ENCODE data around the gene MYH2.
"Not testable (repeated sequence)": the region's sequence is repeated elsewhere in the genome, so short reads cannot be mapped to it uniquely, and the experiment has no call there.

The MYH2 gene

DNA sequence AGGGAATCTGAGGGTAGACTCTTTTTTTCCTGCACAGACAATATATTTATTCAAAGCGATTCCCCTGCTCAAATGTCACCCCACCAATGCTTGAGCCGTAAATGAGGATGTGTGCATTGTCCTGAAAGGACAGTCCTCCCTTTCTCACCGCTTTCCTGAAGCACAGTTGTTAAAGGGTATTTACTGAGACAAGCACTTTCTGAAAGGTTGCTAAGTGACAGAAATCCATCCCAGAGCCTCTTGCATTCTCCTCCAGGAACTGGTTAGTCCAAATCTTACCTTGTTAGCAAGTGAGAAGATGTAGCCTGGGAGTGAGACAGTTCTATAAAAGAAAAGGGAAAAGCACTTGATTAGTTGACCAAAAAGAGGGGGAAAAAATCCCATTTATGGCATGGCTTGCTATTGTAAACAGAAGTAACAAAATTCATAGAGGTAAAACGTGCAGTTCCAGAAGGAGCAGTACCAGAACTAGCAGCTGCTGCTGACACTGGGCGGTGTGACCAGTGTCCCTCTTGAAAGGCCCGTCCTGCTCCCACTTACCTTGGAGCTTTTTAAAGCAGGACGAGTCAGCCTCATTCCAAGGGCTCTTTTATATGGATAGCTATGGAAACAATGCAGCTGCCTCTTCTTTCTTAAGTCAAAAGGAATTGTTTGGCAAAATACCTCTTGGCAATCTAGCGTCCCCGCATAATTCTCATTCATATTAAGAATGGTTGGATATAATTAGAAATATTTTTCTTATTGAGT, at the start of gene MYH2:
TSS of gene MYH2 (minus strand) at position 563 of the 747 bp plus-strand sequence. CDS start 1,738 bp downstream, outside the sequence.
- intact Hi-C loops (cut with DNase I): no loop called here
- DNase-seq: no peak

DNA sequence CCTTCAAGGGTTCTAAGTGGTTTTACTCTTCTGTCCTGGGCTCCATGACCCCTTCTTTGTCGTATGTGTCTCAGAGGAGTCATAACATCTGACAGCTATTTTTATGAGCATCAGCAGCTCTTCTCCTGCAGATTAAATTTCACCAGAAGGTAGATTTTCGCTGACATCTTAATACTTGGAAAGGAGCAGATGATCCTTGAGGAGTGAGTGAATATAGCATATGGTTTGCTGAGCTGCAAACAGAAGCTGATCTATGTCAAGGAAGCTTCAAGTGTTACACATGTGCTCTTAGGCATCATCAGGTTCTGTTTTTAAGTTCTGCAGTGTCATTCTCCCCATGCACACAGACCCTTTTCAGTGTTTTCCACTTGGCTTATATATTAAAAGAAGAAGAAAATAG, 49.2 kb upstream of the MYH2 start:
- no peak for DNase-seq
- intact Hi-C loops (cut with DNase I): no loop called here

DNA sequence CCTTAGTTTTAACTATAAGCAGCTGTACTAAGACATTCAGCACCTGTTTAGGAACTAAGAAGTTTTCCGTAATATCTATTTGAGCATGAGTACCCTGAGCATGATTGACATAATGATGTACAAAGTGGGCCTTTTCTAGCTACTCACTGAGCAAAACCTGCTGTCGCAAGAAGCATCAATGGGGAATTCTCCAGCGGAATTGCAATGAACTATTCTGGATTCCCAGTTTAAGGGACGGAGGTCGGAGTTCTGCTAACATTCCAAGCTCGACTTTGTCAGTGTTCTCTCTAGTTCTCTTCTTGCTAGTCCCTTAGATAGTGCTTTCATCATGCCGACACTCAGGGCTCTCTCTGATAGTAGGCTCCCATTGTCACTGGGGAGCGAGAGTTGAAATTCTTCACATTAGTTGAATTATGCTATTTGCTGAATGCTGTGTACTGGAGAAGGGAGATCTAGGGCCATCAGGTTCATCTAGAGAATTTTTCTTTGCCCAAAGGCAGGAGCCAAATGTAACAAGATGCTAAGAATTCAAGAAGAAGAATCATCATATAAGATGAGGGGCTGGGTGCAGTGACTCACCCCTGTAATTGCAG, 40.2 kb upstream of the MYH2 start:
- intact Hi-C loops (cut with DNase I): no loop called here

DNA sequence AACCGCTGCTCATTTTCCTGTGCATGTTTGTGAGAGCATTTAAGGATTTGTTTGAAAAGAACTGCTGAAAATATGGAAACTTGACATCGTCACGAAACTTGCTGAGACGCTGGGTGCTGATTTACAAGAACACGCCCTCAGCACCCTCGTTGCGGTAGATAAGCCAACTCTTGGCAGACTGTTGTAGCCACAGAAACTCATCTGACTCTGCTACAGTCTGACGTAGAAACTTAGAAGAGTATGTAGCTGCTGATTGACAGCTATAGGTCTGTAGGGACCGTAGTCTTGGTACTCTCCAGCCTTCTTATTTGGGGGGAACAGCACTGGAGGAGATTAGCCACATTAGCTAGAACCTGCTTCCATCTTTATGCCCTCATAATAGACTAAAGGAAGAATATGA, 36.1 kb upstream of the MYH2 start:
- intact Hi-C loops (cut with DNase I): no loop called here

More for the DNA sequence above, 40.2 kb upstream of the MYH2 start:
- DNase-seq: peak in 1 of 42 donors; percentile 10

DNA sequence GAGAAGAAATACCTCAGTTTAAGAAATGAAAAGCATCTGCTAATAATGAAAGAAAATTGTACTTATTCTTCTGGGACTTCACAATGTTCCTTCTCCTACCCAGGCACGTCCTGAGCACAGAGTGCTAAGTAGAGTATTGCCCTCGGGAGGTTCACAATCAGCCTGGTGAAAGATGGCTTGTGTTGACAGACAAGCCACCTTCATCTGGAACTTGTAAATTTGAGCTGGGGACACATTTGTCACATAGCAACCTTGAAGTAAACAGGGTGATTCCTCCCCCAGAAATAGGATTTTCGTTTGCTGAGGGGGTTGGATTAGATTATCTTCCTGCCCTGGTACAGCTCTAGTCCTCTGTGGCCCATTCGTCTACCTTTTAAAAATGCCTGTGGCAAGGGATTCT, 34.4 kb upstream of the MYH2 start:
- DNase-seq: no peak
- intact Hi-C loops (cut with DNase I): no loop called here

More for the DNA sequence above, 36.1 kb upstream of the MYH2 start:
- DNase-seq: no peak

DNA sequence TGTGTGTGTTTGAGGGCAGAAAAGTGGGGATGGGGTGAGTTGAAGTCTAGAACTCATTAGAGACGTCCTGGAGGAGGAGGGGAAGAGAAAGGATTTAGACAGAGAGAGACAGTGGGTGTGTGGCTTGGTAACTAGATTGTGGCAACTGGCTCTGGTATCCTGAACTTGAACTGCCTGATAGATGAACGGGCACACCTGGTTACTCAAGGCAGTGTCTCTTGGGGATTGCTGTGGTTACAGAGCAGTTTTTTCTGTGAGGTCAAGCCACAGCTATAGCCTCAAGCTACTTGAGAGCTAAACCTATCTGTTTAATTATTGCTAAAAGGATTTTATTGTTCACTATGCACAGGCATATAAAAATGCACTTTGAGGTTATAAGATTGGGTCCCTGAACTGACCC, 29.8 kb upstream of the MYH2 start:
- no peak for DNase-seq
- intact Hi-C loops (cut with DNase I): no loop called here

DNA sequence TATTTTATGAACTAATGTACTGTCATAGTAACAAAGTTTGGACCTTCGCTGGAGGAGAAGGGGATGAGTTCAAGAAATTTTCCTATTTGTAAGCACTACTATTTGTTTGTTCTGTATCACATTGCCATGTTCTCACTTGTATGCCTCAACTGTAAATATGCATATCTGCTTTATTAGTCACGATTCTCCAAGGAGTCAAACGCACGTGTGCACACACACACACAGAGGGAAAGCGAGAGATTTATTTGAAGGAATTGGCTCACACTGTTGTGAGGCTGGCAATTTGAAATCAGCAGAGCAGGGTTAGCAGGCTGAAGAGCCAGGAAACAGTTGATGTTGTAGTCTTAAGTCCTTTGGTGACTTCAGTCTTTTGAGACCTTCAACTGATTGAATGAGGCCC, 24.9 kb upstream of the MYH2 start:
- intact Hi-C loops (cut with DNase I): no loop called here
- no peak for DNase-seq

DNA sequence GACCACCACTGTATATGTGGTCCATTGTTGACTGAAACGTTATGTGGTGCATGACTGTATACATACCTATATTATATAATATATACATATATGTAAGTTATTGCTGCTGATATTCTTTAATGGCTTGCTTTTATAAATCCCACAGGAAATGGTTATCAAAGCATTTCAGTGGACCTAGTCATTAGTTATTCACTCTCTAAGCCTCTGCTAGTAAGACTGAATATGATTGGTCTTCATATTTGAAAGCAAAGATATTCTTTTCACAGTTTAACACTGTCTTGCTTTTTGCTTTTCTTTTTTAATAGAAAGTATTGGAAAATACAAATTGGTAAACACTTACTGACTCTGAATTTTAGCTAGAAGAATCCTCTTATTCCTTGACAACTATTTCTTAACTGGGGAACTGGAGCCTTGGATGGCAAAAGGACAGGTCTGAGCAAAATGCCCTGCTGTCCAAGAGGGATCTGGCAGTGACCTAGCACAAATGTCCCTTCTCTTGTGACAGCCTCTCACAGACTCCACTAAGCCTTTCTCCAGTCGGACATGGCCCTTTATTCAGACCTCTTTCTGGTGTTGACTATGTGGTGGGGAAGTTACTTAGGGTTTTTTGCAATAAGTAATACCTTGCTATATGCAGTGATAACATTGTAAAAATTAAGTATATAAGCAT, 14.7 kb upstream of the MYH2 start:
- intact Hi-C loops (cut with DNase I): no loop called here
- DNase-seq: no peak

DNA sequence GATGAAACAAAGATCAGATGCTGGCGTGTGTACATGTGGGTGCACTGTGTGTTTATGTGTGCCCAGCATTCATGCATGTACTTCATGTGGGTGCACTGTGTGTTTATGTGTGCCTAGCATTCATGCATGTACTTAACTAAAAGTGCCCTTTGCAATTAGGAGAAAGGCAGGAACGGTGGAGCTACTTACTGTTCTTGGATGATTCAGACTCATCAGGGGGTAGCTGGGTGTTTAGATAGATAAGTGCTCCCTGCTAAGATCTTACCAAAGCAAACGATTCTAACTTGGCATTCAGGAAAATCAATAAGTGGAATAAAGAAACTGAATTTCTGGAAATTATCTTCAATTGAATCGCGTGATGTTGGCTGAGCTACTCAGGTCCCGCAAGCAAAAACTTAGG, 8.6 kb upstream of the MYH2 start:
- intact Hi-C loops (cut with DNase I): no loop called here

DNA sequence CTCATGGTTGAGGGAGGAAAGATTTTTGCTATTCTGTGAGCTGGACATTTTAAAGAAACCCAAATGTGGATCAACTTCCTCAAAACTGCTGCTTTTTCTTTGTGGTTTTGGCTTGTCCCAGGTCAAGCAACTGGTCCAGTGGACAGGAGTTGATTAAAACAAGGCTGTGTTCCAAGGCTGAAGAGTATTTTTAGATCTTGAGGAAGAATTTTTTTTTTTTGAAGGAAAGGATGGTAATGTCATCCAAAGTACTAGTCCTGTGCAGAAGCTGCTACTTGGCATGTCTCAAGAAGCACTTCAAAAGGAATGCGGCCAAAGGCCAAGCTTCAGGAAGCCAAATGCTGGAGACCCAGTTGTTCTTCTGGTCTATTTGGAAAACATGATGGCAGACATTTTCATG, 8.0 kb upstream of the MYH2 start:
- no peak for DNase-seq
- intact Hi-C loops (cut with DNase I): no loop called here

More for the DNA sequence above, 8.6 kb upstream of the MYH2 start:
- no peak for DNase-seq

DNA sequence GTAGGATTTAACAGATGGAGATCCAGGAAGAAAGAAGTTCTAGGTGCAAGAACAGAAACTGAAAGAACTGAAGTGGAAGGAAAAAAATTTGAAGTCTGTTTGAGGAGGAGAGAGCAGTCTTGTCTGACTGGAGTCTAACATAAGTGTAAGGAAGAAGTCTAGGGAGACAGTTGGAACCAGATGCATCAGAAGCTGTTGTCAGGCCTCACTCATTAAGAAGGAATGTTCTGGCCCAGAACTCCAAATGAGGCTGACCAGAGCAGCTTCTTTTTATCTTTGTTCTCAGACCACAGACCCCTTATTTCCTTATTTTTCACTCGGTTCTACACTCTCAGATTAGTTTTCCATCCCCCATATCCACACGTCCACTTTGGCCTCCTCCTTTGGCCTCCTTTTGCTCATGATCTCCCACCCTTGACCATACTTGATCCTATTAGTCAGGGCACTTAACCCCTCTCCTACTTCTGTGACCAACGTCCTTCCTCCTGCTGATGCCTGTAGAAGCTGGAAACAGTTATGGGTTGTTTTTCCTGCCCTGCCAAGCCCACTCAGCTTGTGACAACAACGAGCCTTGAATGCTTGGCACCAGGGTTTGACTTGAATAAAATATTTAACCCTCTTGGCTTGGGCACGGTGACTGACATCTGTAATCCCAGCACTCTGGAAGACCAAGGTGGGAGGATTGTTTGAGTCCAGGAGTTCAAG, 7.0 kb upstream of the MYH2 start:
- no peak for DNase-seq
- intact Hi-C loops (cut with DNase I): no loop called here

DNA sequence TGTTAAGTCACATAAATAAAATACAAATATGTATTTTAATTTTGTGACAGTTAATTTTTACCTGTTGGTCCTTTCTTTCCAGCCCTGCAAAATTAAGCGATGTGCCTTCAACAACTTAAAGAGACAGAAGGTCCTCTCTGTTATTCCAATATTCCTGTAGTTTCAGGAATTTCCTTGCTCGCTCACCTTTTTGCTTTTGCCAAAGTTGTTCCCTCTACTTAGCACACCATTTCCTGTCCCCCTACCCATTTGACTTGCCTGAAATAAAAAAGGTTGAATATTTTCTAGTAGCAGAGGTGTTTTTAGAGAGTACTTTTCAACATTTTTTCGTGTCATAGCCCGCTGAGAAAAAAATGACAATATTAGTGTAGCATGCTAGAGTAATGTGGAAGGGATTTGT, 556 bp upstream of the MYH2 start:
- no peak for DNase-seq
- intact Hi-C loops (cut with DNase I): no loop called here

DNA sequence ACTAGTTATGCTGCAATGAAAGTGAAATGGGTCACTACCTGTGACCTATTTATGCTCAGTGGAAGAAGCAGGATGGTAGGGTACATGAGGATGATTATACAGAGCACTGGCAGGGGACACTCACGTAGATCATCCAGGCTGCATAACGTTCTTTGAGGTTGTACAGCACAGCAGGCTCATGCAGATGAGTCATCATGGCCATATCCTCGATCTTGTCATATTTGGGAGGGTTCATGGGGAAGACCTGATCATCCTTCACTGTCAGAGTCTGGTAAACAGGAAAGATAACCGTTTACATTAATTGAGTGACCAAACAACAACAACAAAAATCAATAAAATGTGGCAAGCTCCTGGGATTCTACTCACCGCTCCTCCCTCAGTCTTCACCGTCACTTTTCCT, 2.1 kb downstream of the MYH2 start:
- intact Hi-C loops (cut with DNase I): no loop called here
- no peak for DNase-seq

DNA sequence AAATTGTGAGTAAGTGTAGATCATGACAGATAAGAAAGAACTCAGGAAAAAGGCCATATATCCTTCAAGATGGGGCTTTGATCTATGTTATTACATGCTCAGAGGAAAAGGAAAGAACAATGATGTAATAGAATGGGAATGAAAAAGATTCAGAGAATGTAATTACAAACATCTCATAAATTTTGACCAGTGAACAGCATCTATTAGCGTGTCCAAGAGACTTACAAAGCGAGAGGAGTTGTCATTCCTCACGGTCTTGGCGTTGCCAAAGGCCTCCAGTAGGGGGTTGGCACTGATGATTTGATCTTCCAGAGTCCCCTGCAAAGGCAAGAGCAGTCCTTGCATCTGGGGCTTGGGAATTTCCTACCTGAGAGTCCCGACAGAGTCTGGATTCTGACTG, 6.0 kb downstream of the MYH2 start:
- intact Hi-C loops (cut with DNase I); DNase-seq: not testable (repeated sequence)

DNA sequence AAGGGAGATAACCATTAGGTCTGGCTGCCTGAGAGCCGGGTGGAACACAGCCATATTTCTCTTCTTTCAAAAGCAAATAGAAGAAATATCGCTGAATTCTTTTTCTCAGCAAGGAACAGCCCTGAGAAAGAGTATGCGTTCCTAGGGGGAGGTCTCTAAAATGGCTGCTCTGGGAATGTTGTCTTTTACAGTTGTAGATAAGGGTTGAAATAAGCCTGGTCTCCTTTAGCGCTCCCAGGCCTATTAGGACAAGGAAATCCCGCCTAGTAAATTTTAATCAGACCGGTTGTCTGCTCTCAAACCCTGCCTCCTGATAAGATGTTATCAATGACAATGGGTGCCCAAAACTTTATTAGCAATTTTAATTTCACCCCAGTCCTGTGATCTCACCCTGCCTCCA, 8.3 kb downstream of the MYH2 start:
- intact Hi-C loops (cut with DNase I); DNase-seq: not testable (repeated sequence)

DNA sequence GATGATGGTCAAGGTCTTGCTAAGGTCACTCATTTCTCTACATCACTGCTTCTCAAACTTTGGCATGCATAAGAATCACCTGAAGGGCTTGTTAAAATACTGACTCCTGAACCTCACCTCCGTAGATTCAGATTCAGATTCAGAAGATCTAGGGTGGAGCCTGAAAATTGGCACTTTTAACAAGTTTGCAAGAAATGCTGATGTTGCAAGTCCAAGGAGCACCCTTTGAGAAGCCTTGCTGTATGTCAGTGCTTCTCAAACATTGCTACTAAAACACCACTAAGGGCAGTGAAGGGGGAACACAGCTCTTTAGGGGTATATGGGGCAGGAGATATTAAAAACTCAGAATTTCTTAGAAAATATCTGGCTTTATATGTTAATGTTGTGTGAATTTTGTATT, 17.4 kb downstream of the MYH2 start:
- no peak for DNase-seq
- intact Hi-C loops (cut with DNase I): no loop called here

DNA sequence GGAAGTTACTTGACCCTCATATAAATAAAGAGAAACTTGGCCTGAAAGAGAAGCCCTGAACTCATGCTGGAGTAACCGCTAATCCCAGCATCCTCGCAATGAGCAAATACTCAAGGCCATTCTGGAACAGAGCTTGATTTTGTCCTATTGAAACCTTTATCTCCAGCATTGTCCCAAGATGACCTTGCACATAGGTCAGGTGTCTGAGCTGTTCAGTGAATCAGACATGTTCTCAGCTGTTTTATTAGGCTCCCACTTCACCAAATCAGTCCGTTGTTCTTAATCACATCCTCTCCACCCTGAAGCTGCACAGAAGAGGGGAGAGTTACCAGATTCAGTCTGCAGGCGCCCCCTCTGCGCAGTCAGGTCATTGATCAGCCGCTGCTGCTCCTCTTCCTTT, 22.0 kb downstream of the MYH2 start:
- intact Hi-C loops (cut with DNase I): no loop called here
- no peak for DNase-seq

DNA sequence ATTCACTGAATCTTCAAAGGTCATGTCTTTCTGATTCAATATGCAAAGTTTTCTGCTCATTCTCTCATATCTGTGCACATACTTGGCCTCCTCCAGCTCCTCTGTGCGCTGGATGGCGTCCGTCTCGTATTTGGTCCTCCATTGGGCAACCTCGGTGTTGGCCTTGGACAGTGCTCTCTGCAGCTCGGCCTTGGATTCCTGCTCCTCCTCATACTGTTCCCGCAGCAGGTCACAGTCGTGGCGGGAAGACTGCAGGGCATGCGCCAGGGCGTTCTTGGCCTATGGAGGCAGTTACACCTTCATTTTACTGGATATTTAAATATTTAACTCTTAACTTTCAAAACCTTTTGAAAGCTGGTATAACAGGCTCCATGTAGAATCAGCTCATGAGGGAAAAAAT, 22.9 kb downstream of the MYH2 start:
- intact Hi-C loops (cut with DNase I): no loop called here
- no peak for DNase-seq

DNA sequence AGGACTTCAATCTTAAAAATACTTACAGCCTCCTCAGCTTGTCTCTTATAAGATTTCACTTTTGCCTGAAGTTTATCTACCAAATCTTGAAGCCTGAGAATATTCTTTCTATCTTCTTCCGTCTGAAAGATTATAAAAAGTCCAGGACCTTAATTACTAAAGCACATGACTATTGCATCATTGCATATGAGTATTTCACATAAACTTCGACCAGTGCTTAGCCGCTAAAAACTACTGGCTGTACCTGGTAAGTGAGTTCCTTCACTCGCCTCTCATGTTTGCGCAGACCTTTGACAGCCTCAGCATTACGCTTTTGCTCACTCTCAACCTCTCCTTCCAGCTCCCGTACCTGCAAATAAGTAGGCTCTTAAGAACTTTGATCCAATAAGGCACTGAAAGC, 26.4 kb downstream of the MYH2 start:
- intact Hi-C loops (cut with DNase I): no loop called here
- no peak for DNase-seq

DNA sequence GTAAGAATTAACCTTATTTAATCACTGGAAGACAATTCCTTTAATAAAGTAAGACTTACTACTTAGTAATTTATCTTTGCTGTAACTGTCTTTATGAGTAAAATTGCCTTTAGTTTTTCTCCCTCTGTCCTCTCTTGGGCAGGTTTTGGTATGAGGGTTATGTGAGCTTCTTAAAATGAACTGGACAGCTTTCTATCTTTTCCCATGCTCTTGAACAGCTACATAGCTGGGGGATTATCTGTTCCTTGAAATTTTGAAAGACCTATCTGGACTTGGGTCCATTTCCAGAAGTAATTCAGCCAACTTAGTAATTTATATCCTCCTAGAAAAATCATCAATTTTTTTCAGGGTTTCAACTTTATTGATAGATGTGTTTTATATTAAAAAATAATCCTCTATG, 27.5 kb downstream of the MYH2 start:
- DNase-seq: no peak

More for the DNA sequence above, 27.5 kb downstream of the MYH2 start:
- intact Hi-C loops (cut with DNase I): no loop called here
